Bronchial smooth muscle cell (primary cell): ENCODE results near the gene TBRG1. TPM values are rescaled to one million over a fixed set of nuclear protein-coding genes. Genes with fewer than 3 reads are reported as not detected.

Experiments
- total RNA-seq: library from RNA; depleted of rRNA; stranded (reverse); fragments of >200 nt; gene quantifications from 2 replicates; pipeline ENCODE4 v1.2.1, GENCODE V29; 2014

Gene TBRG1
- 14.3 and 15.0 TPM in 2 replicates for total RNA-seq

DNA sequence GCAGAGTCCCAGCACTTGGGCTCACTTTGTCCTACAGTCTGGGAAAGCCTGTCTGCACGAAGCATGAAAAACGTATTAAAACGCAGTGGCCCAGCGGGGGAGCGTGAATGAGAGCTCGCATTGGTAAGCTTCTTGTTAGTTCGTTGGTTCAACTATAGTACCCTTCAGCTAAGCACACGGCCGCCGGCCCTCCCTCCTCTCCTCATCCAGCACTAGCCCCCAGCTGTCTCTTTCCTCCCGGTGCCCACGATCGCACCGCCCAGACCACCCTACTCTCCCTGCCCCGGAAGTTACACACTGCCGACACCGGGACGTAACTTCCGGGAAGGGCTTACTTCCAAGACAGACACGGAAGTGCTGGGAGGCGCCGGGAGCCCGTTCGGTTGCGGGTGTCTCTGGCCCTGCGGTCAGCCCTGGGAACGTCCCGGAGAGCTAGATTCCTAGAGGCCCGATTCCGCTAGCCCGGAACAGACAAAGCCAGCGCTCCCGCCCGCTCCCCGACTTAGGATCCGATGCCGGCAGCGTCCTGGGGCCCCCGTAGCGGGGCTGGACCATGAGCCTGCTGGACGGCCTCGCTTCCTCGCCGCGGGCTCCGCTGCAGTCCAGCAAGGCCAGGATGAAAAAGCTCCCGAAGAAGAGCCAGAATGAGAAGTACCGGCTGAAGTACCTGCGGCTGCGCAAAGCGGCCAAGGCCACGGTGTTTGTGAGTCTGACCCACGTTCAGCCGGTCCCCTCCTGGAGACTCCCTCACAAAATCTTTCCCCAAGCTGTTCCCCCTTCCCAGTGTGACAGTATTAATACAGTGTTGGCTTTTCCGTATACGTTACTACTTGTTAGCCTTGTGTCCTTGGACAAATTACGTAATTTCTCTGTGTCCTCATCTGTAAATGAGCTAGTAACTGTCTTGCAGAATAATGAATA, at the start of gene TBRG1:
Gene TBRG1 (plus strand): TSS at position 334 of the 921 bp plus-strand sequence. CDS start 220 bp downstream, at position 554.

GRCh38 chr11:124611064-124611463, 11.6 kb upstream of the TBRG1 start, which contains the start of gene PANX3:
TSS of gene PANX3 (plus strand) at chr11:124611428. CDS start at chr11:124611557, 129 bp downstream.

GRCh38 chr11:124673333-124674167, 50.9 kb downstream of the TBRG1 start, which contains the start of the genes SIAE and SPA17:
TSS of gene SIAE (minus strand) at chr11:124673739. CDS start at chr11:124673708, 31 bp downstream.
TSS of gene SPA17 (plus strand) at chr11:124673904. CDS start at chr11:124675265, 1,361 bp downstream.

Other genes starting within 250 kb of the TBRG1 start
- gene OR8B2, start 238.4 kb upstream of the TBRG1 start, total RNA-seq: not detected in 2 replicates
- gene OR8B3, start 223.8 kb upstream of the TBRG1 start, total RNA-seq: not detected in 2 replicates
- gene OR8B4, start 198.0 kb upstream of the TBRG1 start, total RNA-seq: not detected in 2 replicates
- not detected in 2 replicates for gene OR8B8, start 177.2 kb upstream of the TBRG1 start, total RNA-seq
- not detected in 2 replicates for gene OR8B12, start 79.2 kb upstream of the TBRG1 start, total RNA-seq
- not detected in 2 replicates for gene OR8A1, start 52.9 kb upstream of the TBRG1 start, total RNA-seq
- not detected in 2 replicates for gene PANX3, start 11.4 kb upstream of the TBRG1 start, total RNA-seq
- 11.0 and 23.6 TPM in 2 replicates for gene SIAE, start 50.9 kb downstream of the TBRG1 start, total RNA-seq
- 7.3 and 11.7 TPM in 2 replicates for gene SPA17, start 51.0 kb downstream of the TBRG1 start, total RNA-seq
- gene NRGN, start 117.1 kb downstream of the TBRG1 start, total RNA-seq: 0.32 TPM in 1 of 2 replicates, not detected in the other
- 0.09 and 0.16 TPM in 2 replicates for gene VSIG2, start 129.4 kb downstream of the TBRG1 start, total RNA-seq
- gene ESAM, start 139.4 kb downstream of the TBRG1 start, total RNA-seq: 0.09 and 0.16 TPM in 2 replicates
- gene MSANTD2, start 177.5 kb downstream of the TBRG1 start, total RNA-seq: 4.7 and 5.7 TPM in 2 replicates
- 4.6 and 7.6 TPM in 2 replicates for gene ROBO3, start 242.6 kb downstream of the TBRG1 start, total RNA-seq